TTC549 (cell line): Measurements from ENCODE around the gene PPP1R11.

ENCODE experiments used
- FAIRE-seq: peaks from 2 replicates; lab custom pipeline; 2012; peaks lifted over from hg19 to GRCh38; lab: Jason Lieb, UNC

Gene PPP1R11

DNA sequence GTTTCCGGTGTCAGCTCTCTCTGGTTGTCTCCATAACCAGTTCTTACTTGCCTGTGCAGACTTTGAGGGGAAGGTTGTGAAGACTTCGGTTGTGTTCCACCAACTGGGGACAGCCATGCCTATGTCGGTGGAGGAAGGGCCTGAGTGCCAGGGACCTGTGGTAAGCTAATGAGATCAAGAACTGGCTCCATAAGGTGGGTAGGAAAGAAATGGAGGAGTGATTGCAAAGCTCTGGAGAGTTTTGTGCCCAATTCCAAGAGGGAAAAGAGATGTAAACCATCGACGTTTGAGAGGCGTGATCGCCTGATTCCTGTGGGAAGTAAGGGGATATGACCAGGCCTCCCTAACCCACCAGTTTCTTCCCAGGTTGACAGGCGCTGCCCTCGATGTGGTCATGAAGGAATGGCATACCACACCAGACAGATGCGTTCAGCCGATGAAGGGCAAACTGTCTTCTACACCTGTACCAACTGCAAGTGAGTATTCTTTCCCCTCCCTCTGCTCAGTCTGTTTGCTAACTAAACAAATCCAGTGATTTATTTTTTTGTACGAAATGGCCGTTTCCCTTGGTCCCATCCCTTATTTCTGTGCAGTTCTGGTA lies 5.0 kb upstream of the PPP1R11 start:
- FAIRE-seq, result no peak

DNA sequence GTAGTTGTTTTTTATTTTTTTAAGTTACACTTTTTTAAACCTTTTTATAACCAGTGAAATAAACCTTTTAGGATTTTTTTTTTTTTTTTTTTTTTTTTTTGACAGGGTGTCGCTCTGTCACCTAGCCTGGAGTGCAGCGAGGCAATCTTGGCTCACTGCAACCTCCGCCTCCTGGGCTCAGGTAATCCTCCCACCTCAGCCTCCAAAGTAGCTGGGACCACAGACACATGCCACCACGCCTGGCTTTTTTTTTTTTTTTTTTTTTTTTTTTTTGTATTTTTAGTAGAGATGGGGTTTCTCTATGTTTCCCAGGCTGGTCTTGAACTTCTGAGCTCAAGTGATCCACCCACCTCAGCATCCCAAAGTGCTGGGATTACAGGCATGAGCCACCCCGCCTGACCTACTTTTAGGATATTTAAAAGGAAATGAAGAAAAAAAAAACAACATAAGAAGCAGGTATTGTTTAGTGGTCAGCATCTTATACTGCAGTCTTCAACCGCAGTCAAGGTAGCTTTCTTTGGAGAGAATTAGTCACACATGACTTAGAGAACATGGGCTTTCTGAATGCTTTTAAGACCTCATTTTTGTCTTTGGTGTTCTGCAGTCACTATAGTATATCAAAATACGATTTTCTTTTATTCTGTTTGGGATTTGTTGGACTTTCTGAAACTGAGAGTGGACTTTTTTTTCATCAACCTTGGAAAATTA lies 4.4 kb upstream of the PPP1R11 start:
- FAIRE-seq, result no peak

DNA sequence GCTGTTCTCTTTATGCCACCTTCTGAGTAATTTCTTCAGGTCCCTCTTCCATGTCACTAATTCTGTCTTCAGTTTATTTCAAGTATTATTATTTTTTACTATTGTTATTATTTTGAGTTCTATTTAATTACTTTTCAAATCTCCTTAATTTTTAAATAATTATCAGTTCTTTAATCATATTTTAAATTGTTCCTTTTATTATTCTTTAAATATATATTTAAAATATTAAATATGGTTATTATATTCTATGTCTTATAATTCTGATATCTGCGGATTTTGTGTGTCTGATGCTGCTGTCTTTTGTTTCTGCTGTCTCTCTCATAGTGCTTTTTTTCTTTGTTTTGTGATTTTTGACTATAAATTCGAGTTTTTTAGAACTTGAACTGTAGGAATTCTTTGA lies 3.7 kb upstream of the PPP1R11 start:
- no peak for FAIRE-seq

DNA sequence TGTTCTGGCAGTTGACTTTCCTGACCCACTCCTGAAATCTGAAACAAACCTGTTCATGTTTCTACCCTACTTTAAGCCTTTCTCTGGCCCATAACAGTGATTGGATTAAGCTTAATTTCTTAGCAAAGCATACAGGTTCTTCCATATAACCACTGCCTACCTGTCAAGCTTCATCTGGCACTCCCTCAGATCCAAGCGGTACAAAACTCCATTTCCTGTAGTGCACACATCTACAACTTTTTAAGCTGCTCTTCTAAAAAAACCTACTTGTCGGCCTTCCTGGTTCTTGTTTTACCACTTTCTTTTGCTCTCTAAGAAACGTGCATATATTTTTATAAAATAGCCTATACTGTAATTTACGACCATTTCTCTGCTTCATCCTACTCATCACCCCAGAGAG lies 916 bp upstream of the PPP1R11 start:
- no peak for FAIRE-seq

DNA sequence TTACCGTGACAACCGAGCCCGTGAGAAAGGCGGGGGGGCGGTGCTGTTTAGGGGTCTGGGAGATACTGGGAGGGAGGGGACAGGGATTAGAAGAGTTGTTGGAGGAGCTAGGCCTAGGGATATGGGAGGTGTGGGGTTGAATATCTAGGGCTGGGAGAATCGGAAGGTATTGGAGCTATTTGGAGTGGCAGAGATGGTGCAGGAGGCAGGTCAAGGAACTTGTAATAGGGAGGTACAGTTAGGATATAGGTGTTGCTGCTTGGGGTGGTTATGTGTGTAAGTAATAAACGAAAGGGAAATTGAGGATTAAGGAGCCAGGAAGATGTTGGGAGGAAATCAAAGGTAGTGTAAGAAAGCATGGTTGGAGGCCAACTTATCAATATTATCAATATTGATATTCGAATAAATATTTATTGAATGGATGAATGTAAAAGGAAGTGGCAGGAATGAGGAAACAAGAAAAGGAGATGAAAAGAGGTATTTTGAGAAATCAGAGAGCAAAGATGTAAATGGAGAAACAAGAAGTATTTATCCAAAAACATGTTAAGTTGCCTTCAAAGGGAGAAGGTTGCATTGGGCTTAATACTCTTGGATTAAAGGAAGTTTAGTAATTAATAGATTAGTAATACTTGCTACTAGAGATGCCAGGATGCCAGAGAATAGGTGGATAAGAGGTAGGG lies 602 bp downstream of the PPP1R11 start:
- FAIRE-seq, result no peak

DNA sequence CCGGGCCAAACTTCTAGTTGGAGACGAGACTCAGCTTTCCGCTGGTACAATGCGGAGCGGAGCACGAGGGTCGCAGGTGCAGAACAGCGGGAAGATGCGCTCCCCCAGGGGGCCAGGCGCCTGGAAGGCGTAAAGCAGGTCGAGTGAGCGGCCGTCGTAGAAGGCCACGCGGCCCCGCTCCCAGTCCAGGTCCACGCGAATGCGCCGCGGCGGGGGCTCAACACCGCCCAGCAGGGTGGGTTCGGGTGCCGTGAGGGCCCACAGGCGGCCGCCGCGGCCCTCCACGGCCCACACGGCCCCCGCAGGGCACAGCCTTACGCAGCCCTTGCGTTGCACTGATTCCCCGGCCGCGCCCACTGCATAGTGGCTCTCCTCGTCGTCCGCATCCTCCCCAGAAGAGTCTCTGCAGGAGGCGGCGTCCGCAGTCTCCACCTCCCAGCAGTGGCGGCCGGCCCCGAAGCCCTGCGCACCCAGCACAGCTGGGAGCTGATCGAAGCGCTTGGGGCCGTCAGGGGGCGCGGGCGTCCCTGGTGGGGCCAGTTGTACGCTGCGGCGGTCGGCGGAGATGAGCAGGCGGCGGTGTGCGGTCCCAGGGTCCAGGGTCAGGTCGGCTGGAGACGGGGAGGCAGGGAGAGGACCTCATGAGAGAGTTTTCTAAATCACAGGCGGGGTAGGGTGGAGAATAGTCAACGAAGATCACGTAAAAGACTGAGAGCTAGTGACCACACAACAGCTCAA lies 4.3 kb downstream of the PPP1R11 start:
- FAIRE-seq, result no peak

DNA sequence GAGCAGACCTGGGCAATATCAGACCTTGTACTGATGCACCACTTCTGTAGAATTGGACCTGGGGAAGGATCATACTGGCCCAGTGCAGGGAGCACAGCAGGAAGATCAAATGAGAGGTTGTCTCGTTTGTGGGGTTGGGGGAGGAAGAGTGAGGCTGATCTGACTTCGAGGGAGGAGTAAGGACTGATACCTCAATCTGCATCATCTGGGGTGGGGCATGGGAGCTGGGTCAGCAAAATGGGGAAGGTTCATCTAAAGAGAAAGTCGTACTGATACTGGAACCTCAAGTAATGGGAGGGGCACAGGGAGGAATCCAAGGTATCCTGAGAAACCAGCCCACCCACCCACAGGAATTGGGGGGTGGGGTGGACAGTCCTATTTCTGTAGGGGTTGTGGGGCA lies 4.9 kb downstream of the PPP1R11 start:
- FAIRE-seq, result no peak

DNA sequence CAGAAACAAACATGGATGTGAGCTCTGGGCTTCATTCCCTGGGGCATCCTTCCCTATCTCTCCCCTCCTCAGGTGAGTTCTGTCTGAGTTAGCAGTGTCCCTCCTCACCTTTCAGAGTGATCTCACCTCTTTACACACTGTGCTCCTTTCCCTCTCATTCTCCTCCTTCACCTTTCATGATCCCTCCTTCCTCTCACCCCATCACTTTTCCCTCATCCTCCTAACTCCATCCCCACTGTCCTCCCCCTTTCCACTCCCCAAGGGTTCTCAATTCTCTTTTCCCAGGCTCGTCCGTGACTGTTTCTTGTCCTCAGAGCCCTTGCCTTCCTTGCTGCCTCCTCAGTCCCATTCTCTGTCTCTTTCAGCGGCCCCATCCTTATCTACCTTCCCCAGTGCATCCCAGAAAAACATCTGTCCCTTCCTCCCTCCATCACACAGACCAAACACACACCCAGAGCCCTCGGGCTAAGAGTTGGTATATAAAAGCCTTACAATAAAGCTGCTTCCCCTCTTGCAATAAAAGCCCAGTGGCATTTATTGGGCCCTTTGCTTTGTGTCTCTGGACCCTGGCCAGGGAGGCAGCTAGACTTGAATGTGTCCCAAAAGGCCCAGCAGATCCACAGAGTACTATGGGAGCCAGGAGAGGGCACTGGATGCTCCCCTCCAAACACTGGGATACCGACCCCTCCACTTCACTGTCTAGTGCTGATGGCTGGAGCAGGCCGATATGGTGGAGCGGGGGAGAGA lies 6.7 kb downstream of the PPP1R11 start:
- FAIRE-seq, result no peak

DNA sequence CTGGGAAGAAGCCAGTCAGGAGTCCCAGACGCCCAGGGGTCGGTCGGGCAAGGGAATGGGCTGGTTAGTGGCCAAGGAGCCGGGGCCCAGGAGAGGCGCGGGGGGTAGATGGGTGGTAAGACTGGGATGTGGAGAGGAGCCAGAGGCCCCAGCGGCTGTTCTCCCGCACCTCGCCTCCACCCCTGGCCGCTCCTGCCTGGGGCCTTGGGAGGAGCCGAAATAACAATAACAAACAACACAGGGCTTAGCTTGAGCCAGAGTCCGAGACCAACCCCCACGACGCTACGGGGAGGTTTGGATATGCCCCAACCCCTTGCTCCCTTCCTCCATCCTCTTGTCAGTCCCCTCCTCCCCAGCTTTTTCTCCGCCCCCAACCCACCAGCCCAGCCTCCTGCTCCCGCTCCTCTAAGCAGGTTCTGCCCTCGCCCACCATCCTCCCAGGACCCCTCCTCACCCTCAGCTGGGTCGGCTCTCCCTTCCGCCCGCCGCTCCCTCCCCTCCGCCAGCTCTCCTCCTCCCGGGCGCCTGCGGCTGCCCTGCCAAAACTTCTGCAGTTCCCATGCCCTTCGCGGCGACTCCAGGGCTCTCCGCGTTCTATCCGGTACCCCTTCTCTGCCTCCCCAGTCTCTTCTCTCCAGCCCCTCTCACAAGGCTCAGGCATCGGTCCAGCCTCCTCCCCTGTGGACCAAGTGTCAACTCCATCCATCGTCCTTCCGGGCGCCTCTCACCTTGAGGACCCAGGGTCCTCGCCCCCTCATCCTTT lies 7.5 kb downstream of the PPP1R11 start:
- no peak for FAIRE-seq

DNA sequence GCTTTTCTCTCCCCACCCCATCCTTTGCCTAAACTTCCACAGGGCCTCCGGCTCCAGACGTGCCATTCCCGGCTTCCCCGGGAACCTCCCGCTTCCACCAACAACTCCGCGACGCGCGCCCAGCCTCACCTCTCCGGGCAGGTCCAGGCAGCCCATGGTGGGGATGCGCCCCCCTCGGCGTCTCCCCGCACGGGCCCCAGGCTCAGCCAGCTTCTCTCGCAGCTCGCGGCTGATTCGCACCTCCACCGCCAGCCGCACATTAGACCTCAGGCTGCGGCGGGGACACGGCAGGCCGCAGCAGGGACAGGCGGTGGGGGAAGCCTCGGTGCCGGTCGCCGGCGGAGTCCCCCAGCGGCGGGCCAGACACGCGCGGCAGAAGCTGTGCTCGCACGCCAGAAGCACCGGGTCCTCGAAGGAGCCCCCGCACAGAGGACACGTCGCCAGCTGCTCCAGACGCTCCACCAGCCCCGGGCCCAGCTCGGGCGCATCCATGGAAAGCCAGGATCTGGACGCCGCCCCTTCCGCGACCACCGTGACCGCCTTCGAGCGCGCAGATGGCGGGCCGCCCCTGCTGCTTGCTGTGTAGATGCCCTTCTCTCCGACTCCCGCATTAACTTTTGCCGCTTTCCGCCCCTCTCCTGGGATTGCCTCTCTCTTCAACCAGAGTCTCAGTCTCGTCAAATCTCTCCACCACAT lies 8.2 kb downstream of the PPP1R11 start, which contains the start of gene RNF39:
Gene RNF39, minus strand, starts transcription at position 676 of the 696 bp plus-strand sequence. Its CDS starts 184 bp downstream, at position 492.
- FAIRE-seq, result no peak

DNA sequence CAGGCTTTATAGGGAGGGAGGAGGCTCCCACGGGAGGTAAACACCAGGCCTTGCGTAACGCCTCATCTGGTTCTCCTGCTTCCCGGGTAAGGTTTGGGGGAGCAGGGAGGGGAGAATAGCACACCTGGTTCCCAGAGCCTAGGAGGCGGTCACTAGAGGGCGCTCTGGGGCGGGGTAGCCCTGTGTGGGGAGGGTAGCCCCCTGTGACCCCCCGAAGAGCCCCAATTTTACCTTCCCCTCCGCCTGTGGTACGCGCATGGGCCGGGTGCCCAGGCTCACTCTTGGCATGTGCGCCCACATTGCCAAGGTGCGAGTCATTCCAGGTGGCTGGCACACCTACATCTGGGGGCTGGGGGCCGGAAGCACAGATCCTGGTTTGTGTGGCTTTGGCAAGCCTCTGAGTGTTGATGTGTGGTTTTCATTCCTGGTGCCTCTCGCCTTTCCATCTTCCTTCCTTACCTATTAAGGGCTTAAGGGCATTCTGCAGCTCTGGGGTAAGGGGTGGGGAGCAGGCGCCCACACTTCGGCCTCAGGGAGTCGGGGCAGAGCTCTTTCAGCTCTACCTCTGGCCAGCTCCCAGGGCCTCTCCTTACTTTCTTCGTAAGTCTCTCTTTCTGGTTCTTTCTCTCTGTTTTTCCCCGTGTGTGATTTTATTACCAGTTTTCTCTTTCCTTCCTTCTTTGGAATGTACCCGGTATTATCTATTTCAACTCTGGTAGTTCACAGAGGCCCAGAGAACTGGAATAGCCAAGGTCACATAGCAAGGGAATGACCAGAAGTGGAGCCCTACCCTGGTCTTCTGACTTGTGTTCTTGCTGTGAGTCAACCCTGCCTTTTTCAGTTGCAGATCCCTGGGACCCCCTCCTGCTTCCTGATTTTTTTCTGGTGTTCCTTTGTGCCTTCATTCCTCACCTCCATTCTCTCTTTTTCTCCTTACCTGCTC lies 9.1 kb downstream of the PPP1R11 start:
- FAIRE-seq, result no peak

DNA sequence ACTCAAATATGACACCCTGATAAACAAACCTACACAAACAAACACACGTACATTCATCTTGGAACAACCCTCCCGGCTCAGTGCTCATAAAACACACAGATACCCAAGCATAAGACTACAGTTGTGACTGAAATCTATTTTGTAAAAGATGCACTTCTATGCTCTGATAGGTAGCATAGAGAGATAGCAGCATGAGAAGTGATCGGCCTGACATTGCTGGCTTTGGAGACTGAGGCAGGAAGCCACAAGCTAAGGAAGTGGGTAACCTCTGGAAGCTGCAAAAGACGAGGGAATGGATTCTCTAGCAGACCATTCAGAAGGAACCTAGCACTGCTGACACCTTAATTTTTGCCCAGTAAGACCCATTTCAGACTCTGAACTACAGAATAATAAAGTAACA lies 10.2 kb downstream of the PPP1R11 start:
- FAIRE-seq, result no peak

DNA sequence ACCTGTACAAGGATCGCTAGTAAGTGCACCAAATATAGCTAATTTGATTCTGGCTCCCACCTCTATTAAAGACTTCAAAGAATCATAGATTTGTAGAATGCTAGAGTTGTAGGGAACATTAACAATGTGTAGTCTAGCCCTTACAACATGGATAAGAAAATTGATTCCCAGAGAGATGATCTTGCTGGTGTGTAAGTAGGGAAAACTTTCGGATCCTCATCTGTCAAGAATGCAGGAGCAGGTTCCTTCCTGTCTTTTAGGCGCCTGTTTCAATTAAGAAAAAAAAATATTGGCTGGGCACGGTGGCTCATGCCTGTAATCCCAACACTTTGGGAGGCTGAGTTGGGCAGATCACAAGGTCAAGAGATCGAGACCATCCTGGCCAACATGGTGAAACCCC lies 20.9 kb downstream of the PPP1R11 start:
- FAIRE-seq, result no peak

DNA sequence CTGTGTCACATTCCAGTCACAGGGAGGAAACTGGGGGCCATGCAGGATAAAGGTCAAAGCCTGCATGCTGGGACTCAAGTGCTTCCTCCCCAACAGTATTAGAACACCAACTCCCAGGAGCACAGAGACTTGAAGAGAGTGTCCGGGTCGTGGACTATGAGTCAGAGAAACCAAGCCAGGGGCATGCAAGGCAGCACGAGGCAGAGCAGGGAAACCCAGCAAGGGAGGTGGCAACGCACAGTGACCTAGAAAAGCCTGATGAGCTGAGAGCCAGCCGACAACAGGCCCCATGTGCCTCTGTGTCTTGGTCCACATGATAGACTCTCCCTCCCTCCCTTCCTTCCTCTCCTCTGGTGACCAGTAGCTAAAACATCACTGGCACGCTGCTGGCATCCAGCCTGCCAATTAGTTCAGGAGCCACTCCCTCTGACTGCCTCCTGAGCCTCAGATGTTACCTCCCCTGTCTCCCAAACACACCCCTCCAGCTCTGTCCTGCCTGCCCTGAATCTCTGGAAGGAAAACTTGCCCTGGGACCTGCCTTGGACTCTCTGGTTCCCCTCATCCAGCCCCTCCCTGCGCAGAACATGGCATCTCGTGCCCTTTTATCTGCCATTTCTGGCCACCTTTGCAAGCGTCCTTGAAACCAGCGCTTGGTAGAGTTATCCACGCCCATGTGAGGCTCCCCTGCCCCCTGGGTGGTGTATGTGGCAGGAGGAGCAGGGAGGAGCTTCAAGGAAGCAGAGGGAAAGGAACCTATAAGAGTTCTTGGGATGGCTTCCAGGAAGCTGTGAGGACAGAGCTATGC lies 24.8 kb downstream of the PPP1R11 start:
- no peak for FAIRE-seq

DNA sequence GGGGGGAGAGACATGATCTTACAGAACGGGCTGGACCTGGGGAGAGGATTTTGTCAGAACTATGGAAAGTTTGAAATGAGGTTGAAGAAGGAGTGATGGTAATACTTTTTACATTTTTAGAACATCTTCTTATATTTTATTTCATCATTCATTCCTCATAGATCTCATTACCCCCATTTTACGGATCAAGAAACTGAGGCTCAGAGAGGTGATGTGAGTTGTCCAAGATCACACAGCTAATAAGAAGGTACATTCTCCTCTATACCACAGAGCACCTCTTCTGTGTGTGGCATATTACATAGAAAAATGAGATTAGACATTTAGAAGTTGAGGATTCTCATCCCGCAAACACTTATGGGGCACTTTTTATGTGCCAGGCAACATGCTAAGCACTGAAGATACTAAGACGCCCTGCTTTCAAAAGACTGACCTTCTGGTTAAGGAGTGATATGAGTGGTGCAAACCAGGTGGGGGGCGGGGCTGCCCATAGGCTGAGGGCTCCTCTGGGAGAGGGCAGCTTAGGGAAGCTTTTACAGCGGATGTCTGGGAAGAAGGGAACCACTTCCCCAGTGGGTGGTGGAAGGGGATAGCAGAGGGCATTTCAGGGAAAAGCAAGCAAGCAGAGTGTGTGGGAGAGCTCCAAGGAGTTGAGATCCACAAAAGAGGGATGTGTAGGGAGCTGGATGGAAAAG lies 26.0 kb downstream of the PPP1R11 start:
- FAIRE-seq, result no peak

DNA sequence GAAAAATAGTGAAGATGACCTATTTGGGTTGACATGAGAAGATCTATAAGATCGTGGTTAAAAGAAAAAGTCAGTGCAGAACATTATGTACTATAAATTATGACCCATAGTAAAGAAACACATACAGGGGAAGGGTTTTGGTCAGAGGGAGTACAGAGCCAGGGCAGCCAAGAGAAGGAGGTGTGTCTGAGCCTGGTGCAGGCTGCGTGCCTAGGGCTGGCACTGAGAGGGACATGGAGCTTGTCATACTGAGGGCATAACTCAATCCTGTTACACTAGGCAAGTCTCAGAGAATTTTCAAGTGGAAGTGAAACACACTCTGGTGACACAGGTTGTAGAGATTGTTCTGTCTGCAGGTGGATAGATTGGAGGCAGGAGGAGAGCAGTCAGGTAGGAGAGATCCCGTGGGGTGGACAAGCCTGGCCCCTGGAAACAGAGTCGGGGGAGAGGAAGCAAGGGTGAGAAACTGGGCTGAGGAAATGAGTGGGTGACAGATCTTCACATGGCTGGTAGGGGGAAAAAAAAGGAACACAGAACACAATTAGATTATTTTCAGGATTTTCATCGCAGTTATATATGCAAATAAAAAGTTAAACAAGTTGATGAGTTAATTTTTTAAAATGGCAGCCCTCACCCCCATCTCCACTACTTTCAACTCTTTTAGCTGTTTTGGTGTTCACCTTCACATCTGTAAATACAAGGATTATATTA lies 27.1 kb downstream of the PPP1R11 start:
- no peak for FAIRE-seq

DNA sequence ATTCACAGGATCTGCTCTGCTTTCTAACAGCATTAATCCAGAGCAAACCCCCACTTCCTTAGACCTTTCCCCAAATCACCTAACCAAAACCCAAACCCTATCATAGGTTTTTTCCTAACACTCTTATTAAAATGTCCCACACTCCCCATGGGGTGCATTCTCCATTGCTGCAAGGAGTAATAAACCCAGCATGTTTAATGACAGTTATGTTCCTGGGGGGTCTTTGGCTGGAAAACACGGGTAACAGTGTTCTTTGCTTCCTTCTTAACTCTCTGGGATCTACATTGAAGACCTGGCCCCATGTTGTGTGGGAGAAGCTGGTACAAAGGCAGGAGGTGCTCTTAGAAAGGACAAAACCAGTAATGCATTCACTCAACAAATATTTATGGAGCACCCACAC lies 29.8 kb downstream of the PPP1R11 start:
- no peak for FAIRE-seq
